Nephron progenitor cell (in vitro differentiated cells): Measurements from ENCODE around the gene GMPR.
"Not testable (repeated sequence)": the region's sequence is repeated elsewhere in the genome, so short reads cannot be mapped to it uniquely, and the experiment has no call there.

ENCODE experiments used
- DNase-seq: peaks from one replicate; pipeline ENCODE4 v3.0.0; 2021
- H3K27ac Mint-ChIP-seq: 2 replicates; pipeline ENCODE4 v1.8.0; 2021; ENCODE audit warnings: mild to moderate bottlenecking, moderate library complexity, mixed read lengths
- H3K27me3 Mint-ChIP-seq: 2 replicates; pipeline ENCODE4 v1.8.0; 2021; ENCODE audit warnings: mild to moderate bottlenecking, low read depth, mixed read lengths; ENCODE audit not compliant: poor library complexity
- H3K36me3 Mint-ChIP-seq: 2 replicates; pipeline ENCODE4 v1.8.0; 2021; ENCODE audit warnings: low read depth, mixed read lengths
- H3K4me1 Mint-ChIP-seq: 2 replicates; pipeline ENCODE4 v1.8.0; 2021; ENCODE audit warnings: mixed read lengths
- H3K4me3 Mint-ChIP-seq: 2 replicates; pipeline ENCODE4 v1.8.0; 2021; ENCODE audit warnings: mild to moderate bottlenecking, moderate library complexity, mixed read lengths
- H3K9me3 Mint-ChIP-seq: 2 replicates; pipeline ENCODE4 v1.8.0; 2021; ENCODE audit warnings: mild to moderate bottlenecking, moderate library complexity, mixed read lengths
- CTCF ChIP-seq: fragments of 200-600 bp; sonication (generic); IDR thresholded peaks from 2 replicates; pipeline ENCODE4 v1.5.0; 2021; ENCODE audit warnings: antibody characterized with exemption

GMPR gene

GRCh38 chr6:16258709-16259075, 20.3 kb downstream of the GMPR start:
- Mint-ChIP-seq H3K27ac (peak overlapping the region; percentile 9), H3K4me3 (no peak overlapping the region), H3K36me3 (peaks cover 17% of the 10 kb centered on the region), H3K9me3 (peaks cover 8% of the 10 kb centered on the region), H3K27me3 (no peaks in the 10 kb centered on the region), H3K4me1 (no peaks in the 10 kb centered on the region)
- no peak for TF ChIP-seq CTCF
- DNase-seq, result no peak

GRCh38 chr6:16259604-16260003, 21.2 kb downstream of the GMPR start:
- H3K36me3 Mint-ChIP-seq, result peaks cover 13% of the 10 kb centered on the region
- not testable (repeated sequence) for DNase-seq, H3K4me3 Mint-ChIP-seq, H3K4me1 Mint-ChIP-seq, H3K27ac Mint-ChIP-seq, H3K9me3 Mint-ChIP-seq, H3K27me3 Mint-ChIP-seq

GRCh38 chr6:16260602-16261001, 22.2 kb downstream of the GMPR start:
- H3K27ac Mint-ChIP-seq, H3K9me3 Mint-ChIP-seq, H3K36me3 Mint-ChIP-seq, H3K4me3 Mint-ChIP-seq, H3K27me3 Mint-ChIP-seq, H3K4me1 Mint-ChIP-seq, DNase-seq: not testable (repeated sequence)

GRCh38 chr6:16262773-16263172, 24.4 kb downstream of the GMPR start:
- not testable (repeated sequence) for H3K27me3 Mint-ChIP-seq, H3K4me3 Mint-ChIP-seq, DNase-seq, H3K4me1 Mint-ChIP-seq, H3K36me3 Mint-ChIP-seq, H3K27ac Mint-ChIP-seq
- peaks cover 10% of the 10 kb centered on the region for H3K9me3 Mint-ChIP-seq

- not testable (repeated sequence) for H3K27me3 Mint-ChIP-seq, H3K4me1 Mint-ChIP-seq, H3K4me3 Mint-ChIP-seq, H3K36me3 Mint-ChIP-seq, H3K27ac Mint-ChIP-seq, DNase-seq
- peaks cover 11% of the 10 kb centered on the region for H3K9me3 Mint-ChIP-seq
These were observed 25.2 kb downstream of the GMPR start for GRCh38 chr6:16263464-16264099.

GRCh38 chr6:16264785-16265184, 26.4 kb downstream of the GMPR start:
- H3K36me3 Mint-ChIP-seq, result peaks cover 10% of the 10 kb centered on the region
- H3K27ac Mint-ChIP-seq, result no peak overlapping the region
- H3K9me3 Mint-ChIP-seq, result peaks cover 11% of the 10 kb centered on the region
- TF ChIP-seq CTCF, result no peak
- no peak overlapping the region for H3K4me3 Mint-ChIP-seq
- peaks cover 3% of the 10 kb centered on the region for H3K27me3 Mint-ChIP-seq
- DNase-seq, result no peak
- peaks cover 4% of the 10 kb centered on the region for H3K4me1 Mint-ChIP-seq

- peaks cover 4% of the 10 kb centered on the region for H3K4me1 Mint-ChIP-seq
- no peak for TF ChIP-seq CTCF
- peaks cover 10% of the 10 kb centered on the region for H3K36me3 Mint-ChIP-seq
- H3K9me3 Mint-ChIP-seq, result peaks cover 11% of the 10 kb centered on the region
- H3K27me3 Mint-ChIP-seq, result peaks cover 7% of the 10 kb centered on the region
- DNase-seq, result no peak
- H3K4me3 Mint-ChIP-seq, result no peak overlapping the region
- no peak overlapping the region for H3K27ac Mint-ChIP-seq
These were observed 27.3 kb downstream of the GMPR start for GRCh38 chr6:16265351-16266341.
